HG02759 (cell line): ENCODE measurements around the gene KCNH1.
"Not testable (repeated sequence)": the region's sequence is repeated elsewhere in the genome, so short reads cannot be mapped to it uniquely, and the experiment has no call there.

ENCODE experiments used
- ATAC-seq: cut with Tn5 transposase; IDR thresholded peaks from one replicate; pipeline ENCODE4 v1.9.1; 2021; ENCODE audit warnings: mild to moderate bottlenecking, moderate library complexity; ENCODE audit not compliant: unreplicated experiment

Gene KCNH1

GRCh38 chr1:211111351-211111750 lies 22.6 kb downstream of the KCNH1 start:
- ATAC-seq: no peak

GRCh38 chr1:211101481-211101880 lies 32.5 kb downstream of the KCNH1 start:
- no peak for ATAC-seq

- ATAC-seq: no peak
Measured at GRCh38 chr1:211099393-211099792, 34.6 kb downstream of the KCNH1 start.

- no peak for ATAC-seq
Measured at GRCh38 chr1:211095381-211095780, 38.6 kb downstream of the KCNH1 start.

GRCh38 chr1:211092955-211093354 lies 41.0 kb downstream of the KCNH1 start:
- no peak for ATAC-seq

- ATAC-seq: no peak
Measured at GRCh38 chr1:211091867-211092266, 42.1 kb downstream of the KCNH1 start.

- ATAC-seq: no peak
Measured at GRCh38 chr1:211089536-211089935, 44.4 kb downstream of the KCNH1 start.

- no peak for ATAC-seq
Measured at GRCh38 chr1:211088156-211088555, 45.8 kb downstream of the KCNH1 start.

GRCh38 chr1:211082824-211083223 lies 51.1 kb downstream of the KCNH1 start:
- ATAC-seq: no peak

GRCh38 chr1:211081447-211081846 lies 52.5 kb downstream of the KCNH1 start:
- ATAC-seq: not testable (repeated sequence)

- ATAC-seq: no peak
Measured at GRCh38 chr1:211068976-211069375, 65.0 kb downstream of the KCNH1 start.

- no peak for ATAC-seq
Measured at GRCh38 chr1:211066781-211067384, 67.1 kb downstream of the KCNH1 start.

GRCh38 chr1:211041838-211042237 lies 92.1 kb downstream of the KCNH1 start:
- ATAC-seq: not testable (repeated sequence)

GRCh38 chr1:211037095-211037494 lies 96.9 kb downstream of the KCNH1 start:
- ATAC-seq: no peak

GRCh38 chr1:211036381-211037060 lies 97.4 kb downstream of the KCNH1 start:
- ATAC-seq: no peak

- no peak for ATAC-seq
Measured at GRCh38 chr1:211035821-211036380, 98.0 kb downstream of the KCNH1 start.

- no peak for ATAC-seq
Measured at GRCh38 chr1:211033921-211034525, 99.9 kb downstream of the KCNH1 start.

GRCh38 chr1:211024901-211025300 lies 109.0 kb downstream of the KCNH1 start:
- ATAC-seq: no peak

- ATAC-seq: no peak
Measured at GRCh38 chr1:211019266-211019665, 114.7 kb downstream of the KCNH1 start.

GRCh38 chr1:211018690-211019089 lies 115.3 kb downstream of the KCNH1 start:
- no peak for ATAC-seq

- ATAC-seq: no peak
Measured at GRCh38 chr1:211017075-211017718, 116.8 kb downstream of the KCNH1 start.
